ENCODE data around the gene WDSUB1.

DNA sequence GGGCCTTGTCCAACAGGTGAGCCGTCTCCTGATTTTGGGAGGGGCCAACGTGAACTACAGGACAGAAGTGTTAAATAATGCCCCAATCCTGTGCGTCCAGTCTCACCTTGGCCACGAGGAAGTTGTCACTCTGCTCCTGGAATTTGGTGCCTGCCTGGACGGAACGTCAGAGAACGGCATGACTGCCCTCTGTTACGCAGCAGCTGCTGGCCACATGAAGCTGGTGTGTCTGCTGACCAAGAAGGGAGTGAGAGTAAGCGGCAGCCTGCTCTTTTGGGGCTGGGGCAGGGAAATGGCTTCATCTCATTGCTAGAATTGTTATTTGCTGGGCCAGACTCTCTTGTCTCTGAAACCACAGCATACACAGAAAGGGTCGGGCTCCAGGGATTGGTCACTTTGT lies 92.3 kb downstream of the WDSUB1 start:
- TF ChIP-seq POLR2AphosphoS5 (IDR thresholded peaks at IDR 0.05; ENCODE audit: low read depth, low read length): no peak
- no peak for TF ChIP-seq FOXM1 (IDR thresholded peaks at IDR 0.05; ENCODE audit: low read depth)
- no peak for TF ChIP-seq RFX5 (IDR thresholded peaks at IDR 0.05; ENCODE audit: low read length)
- TF ChIP-seq, protein P1, sequence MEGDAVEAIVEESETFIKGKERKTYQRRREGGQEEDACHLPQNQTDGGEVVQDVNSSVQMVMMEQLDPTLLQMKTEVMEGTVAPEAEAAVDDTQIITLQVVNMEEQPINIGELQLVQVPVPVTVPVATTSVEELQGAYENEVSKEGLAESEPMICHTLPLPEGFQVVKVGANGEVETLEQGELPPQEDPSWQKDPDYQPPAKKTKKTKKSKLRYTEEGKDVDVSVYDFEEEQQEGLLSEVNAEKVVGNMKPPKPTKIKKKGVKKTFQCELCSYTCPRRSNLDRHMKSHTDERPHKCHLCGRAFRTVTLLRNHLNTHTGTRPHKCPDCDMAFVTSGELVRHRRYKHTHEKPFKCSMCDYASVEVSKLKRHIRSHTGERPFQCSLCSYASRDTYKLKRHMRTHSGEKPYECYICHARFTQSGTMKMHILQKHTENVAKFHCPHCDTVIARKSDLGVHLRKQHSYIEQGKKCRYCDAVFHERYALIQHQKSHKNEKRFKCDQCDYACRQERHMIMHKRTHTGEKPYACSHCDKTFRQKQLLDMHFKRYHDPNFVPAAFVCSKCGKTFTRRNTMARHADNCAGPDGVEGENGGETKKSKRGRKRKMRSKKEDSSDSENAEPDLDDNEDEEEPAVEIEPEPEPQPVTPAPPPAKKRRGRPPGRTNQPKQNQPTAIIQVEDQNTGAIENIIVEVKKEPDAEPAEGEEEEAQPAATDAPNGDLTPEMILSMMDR (IDR thresholded peaks at IDR 0.05): no peak
- TF ChIP-seq EZH2phosphoT487 (IDR thresholded peaks at IDR 0.05; ENCODE audit: borderline replicate concordance, low read depth): no peak
- TF ChIP-seq JUND (IDR thresholded peaks at IDR 0.05): no peak
